GM12878 (cell line): ENCODE results near the gene SCUBE2. TPM values are rescaled to one million over a fixed set of nuclear protein-coding genes. Genes with fewer than 3 reads are reported as not detected.

ENCODE experiments used
- ATAC-seq: fragments of 200-7000 bp; cut with Tn5 transposase; 3 replicates; pipeline ENCODE4 v1.9.1; 2020; ENCODE audit warnings: mild to moderate bottlenecking, moderate library complexity
- BruUV-seq: library from RNA; stranded (reverse); fragments of 400-500 nt; replicated peaks from 2 replicates; lab custom pipeline; 2021; lab: Mats Ljungman, UMichigan
- CTCF ChIA-PET: fragments of 300-600 bp; sonication (Branson Sonifier 250); formaldehyde crosslinking; extraction: SDS; loops from one replicate; lab custom pipeline; 2021; ENCODE audit warnings: inconsistent platforms; lab: Yijun Ruan, JAX
- POLR2A ChIA-PET: fragments of 350-600 bp; formaldehyde crosslinking; extraction: SDS; loops from one replicate; lab custom pipeline; 2021; ENCODE audit warnings: inconsistent platforms; lab: Charles Lee
- RAD21 ChIA-PET: fragments of 300-600 bp; sonication (Branson Sonifier 250); formaldehyde crosslinking; loops from one replicate; lab custom pipeline; 2023; ENCODE audit warnings: antibody characterized with exemption; ENCODE audit not compliant: unreplicated experiment; lab: Charles Lee
- SMC1A ChIA-PET: fragments of 300-600 bp; sonication (Branson Sonifier 250); formaldehyde crosslinking; loops from one replicate; lab custom pipeline; 2023; ENCODE audit not compliant: unreplicated experiment, uncharacterized antibody; lab: Charles Lee
- DNase-seq: peaks from one replicate; pipeline ENCODE4 v3.0.0-alpha.2; 2011; ENCODE audit warnings: low read depth, low spot score
- FAIRE-seq: peaks from 3 replicates; lab custom pipeline; 2011; peaks lifted over from hg19 to GRCh38; lab: Jason Lieb, UNC
- H2AFZ ChIP-seq: 2 replicates; pipeline ENCODE4 v1.6.0; 2011; ENCODE audit warnings: low read depth, low read length, control low read depth; ENCODE audit not compliant: control insufficient read depth
- H3K27ac ChIP-seq: 2 replicates; pipeline ENCODE4 v1.5.1; 2011; ENCODE audit warnings: control low read depth; ENCODE audit not compliant: control insufficient read depth, insufficient read depth
- H3K27me3 ChIP-seq, 2 experiments: replicated peaks in 1 of 2; 2 replicates each; pipeline versions ENCODE4 v1.6.0 to v1.6.1; 2011; ENCODE audit warnings: low read length in 1 of 2; ENCODE audit not compliant: control insufficient read depth in 2 of 2, insufficient read depth in 2 of 2
- H3K36me3 ChIP-seq, 2 experiments: 2 replicates each; pipeline ENCODE4 v1.5.1; 2011; ENCODE audit warnings: low read length in 1 of 2; ENCODE audit not compliant: control insufficient read depth in 2 of 2, insufficient read depth in 2 of 2
- H3K4me1 ChIP-seq: 2 replicates; pipeline ENCODE4 v1.6.1; 2011; ENCODE audit warnings: mild to moderate bottlenecking, low read length, moderate library complexity, mixed read lengths; ENCODE audit not compliant: control insufficient read depth, insufficient read depth
- H3K4me2 ChIP-seq: 2 replicates; pipeline ENCODE4 v1.6.0; 2011; ENCODE audit warnings: control low read depth; ENCODE audit not compliant: control insufficient read depth, insufficient read depth
- H3K4me3 ChIP-seq: fragments of 200-600 bp; sonication (generic); 2 replicates; pipeline ENCODE4 v1.5.1; 2016
- H3K79me2 ChIP-seq: 2 replicates; pipeline ENCODE4 v1.6.0; 2011; ENCODE audit warnings: low read length; ENCODE audit not compliant: control insufficient read depth, insufficient read depth
- H3K9ac ChIP-seq: 2 replicates; pipeline ENCODE4 v1.8.0; 2011; ENCODE audit warnings: low read length, control low read depth, mixed read lengths; ENCODE audit not compliant: control insufficient read depth, insufficient read depth
- H3K9me3 ChIP-seq: replicated peaks from 3 replicates; pipeline ENCODE4 v1.5.1; 2011; ENCODE audit warnings: mild to moderate bottlenecking, low read length; ENCODE audit not compliant: control insufficient read depth, insufficient read depth
- H4K20me1 ChIP-seq: 2 replicates; pipeline ENCODE4 v1.6.0; 2011; ENCODE audit not compliant: control insufficient read depth, insufficient read depth
- ATF3 ChIP-seq: IDR thresholded peaks from 2 replicates; pipeline ENCODE4 v1.6.1; 2011; ENCODE audit warnings: low read depth, mild to moderate bottlenecking, low read length, moderate library complexity, borderline replicate concordance; ENCODE audit errors: extremely low read depth
- E2F8 ChIP-seq: fragments of 450-650 bp; IDR thresholded peaks from 2 replicates; pipeline ENCODE4 v1.6.1; 2018; ENCODE audit warnings: mild to moderate bottlenecking, low read depth, moderate library complexity; ENCODE audit not compliant: partially characterized antibody
- FOXK2 ChIP-seq: fragments of 450-650 bp; IDR thresholded peaks from 2 replicates; pipeline ENCODE4 v1.6.1; 2017; ENCODE audit warnings: mild to moderate bottlenecking, moderate library complexity
- HCFC1 ChIP-seq: fragments of 150-350 bp; IDR thresholded peaks from 2 replicates; pipeline ENCODE4 v1.6.1; 2014; ENCODE audit warnings: low read length
- HDAC6 ChIP-seq: fragments of 200-600 bp; sonication (generic); IDR thresholded peaks from one replicate; pipeline ENCODE4 v1.8.0; 2017; ENCODE audit warnings: antibody characterized with exemption; ENCODE audit not compliant: unreplicated experiment
- LARP7 ChIP-seq: fragments of 450-650 bp; IDR thresholded peaks from 2 replicates; pipeline ENCODE4 v1.6.1; 2017; ENCODE audit warnings: mild to moderate bottlenecking
- NFXL1 ChIP-seq: fragments of 450-650 bp; IDR thresholded peaks from 2 replicates; pipeline ENCODE4 v1.6.1; 2017; ENCODE audit warnings: antibody characterized with exemption, mild to moderate bottlenecking, borderline replicate concordance
- NR2F1 ChIP-seq: fragments of 450-650 bp; conservative IDR thresholded peaks from 2 replicates; pipeline ENCODE4 v1.6.1; 2017; ENCODE audit warnings: mild to moderate bottlenecking
- POU2F2 ChIP-seq: IDR thresholded peaks from 3 replicates; pipeline ENCODE4 v1.6.1; 2011; ENCODE audit warnings: low read depth, mild to moderate bottlenecking, low read length, borderline replicate concordance
- SIX5 ChIP-seq: IDR thresholded peaks from 2 replicates; pipeline ENCODE4 v1.6.1; 2011; ENCODE audit warnings: mild to moderate bottlenecking, low read depth, low read length, moderate library complexity; ENCODE audit not compliant: severe bottlenecking
- SP1 ChIP-seq: IDR thresholded peaks from one replicate; pipeline ENCODE4 v1.6.1; 2011; ENCODE audit warnings: low read depth, low read length
- STAT3 ChIP-seq: IDR thresholded peaks from 2 replicates; pipeline ENCODE4 v1.6.1; 2011; ENCODE audit warnings: low read depth, low read length, improper control_type of control experiment
- TBL1XR1 ChIP-seq: IDR thresholded peaks from 2 replicates; pipeline ENCODE4 v1.6.1; 2012; ENCODE audit warnings: low read depth, low read length, improper control_type of control experiment
- WGBS: methylation state at CpG from one replicate; pipeline ENCODE4 v1.1.6; 2016; ENCODE audit warnings: low lambda C conversion rate; ENCODE audit not compliant: insufficient replicate concordance, insufficient coverage; ENCODE audit errors: missing lambda C conversion rate; 5-methylcytosine and 5-hydroxymethylcytosine counted together
- in situ Hi-C: fragments of 300-500 bp; cut with MboI; formaldehyde crosslinking; loops from 9 replicates; pipeline ENCODE4 v1.14.3; 2018; ENCODE audit warnings: mixed read lengths
- intact Hi-C: fragments of 100-400 bp; cut with micrococcal nuclease; formaldehyde crosslinking; loops from one replicate; pipeline ENCODE4 v1.14.2; 2022; ENCODE audit not compliant: unreplicated experiment
- polyA plus RNA-seq, 11 experiments: library from polyadenylated mRNA; depleted of rRNA in 4 of 11; unstranded in 6 of 11; stranded (reverse) in 5 of 11; fragments of >200 nt; fragmentation: Nextera tagmentation in 4 of 11; fragmentation: Illumina TruSeq in 1 of 11; extraction: Ambion mirVana in 4 of 11; extraction: Trizol in 1 of 11; gene quantifications; 1 replicate in 1 of 11; 2 replicates in 10 of 11; pipeline versions ENCODE4 v1.2.1 to v1.2.3, GENCODE V29; 2011 to 2016; ENCODE audit warnings: inconsistent platforms in 2 of 11, missing spikeins in 2 of 11, low read depth in 1 of 11
- total RNA-seq, 4 experiments: library from RNA; depleted of rRNA in 3 of 4; stranded (reverse); fragments of >200 nt in 3 of 4; fragmentation: Illumina TruSeq in 1 of 4; extraction: Trizol in 1 of 4; gene quantifications; 2 replicates each; pipeline versions ENCODE4 v1.2.1 to v1.2.3, GENCODE V29; 2013 to 2021

Gene SCUBE2
- total and polyA plus RNA-seq, 10 of the 15 experiments (the other 5 are each of a cell fraction or from before 2014, with no cell fraction given), result 0.12 to 0.56 (median 0.31) TPM; not detected in 2

- DNase-seq (no peak), ATAC-seq (no peak), FAIRE-seq (no peak)
- Histone ChIP-seq H3K27ac (no peak overlapping the region), H3K4me1 (no peaks in the 10 kb centered on the region), H3K27me3 (peaks cover 0 to 4% of the 10 kb centered on the region in 2 experiments; a peak in 2 of 4 replicates), H3K4me3 (no peak overlapping the region), H4K20me1 (no peaks in the 10 kb centered on the region), H2AFZ (no peak overlapping the region), H3K79me2 (no peaks in the 10 kb centered on the region), H3K9me3 (no peaks in the 10 kb centered on the region), H3K9ac (no peak overlapping the region), H3K4me2 (no peak overlapping the region), H3K36me3 (no peaks in the 10 kb centered on the region)
- 66% methylated on average over 7 of the region's 7 CpGs for WGBS
- ChIA-PET CTCF (interaction anchor here (0.9 kb wide), 1 partner anchor 15 kb away, joined by 3 read pairs; no protein-coding TSS in a partner anchor), SMC1A (interaction anchor here (0.6 kb wide), 1 partner anchor 22 kb away, joined by 3 read pairs; no protein-coding TSS in a partner anchor), RAD21 (no interaction called here), POLR2A (interaction anchor here (0.7 kb wide), 1 partner anchor 558 kb away, joined by 5 read pairs; no protein-coding TSS in a partner anchor)
- BruUV-seq, result no TSS peak
- TF ChIP-seq NR2F1, result no peak
- TF ChIP-seq HDAC6, result no peak
- no peak for TF ChIP-seq NFXL1
- no peak for TF ChIP-seq SIX5
- no peak for TF ChIP-seq SP1
- TF ChIP-seq TBL1XR1, result no peak
- TF ChIP-seq HCFC1, result no peak
- TF ChIP-seq E2F8, result no peak
- TF ChIP-seq STAT3, result no peak
- TF ChIP-seq POU2F2, result no peak
- TF ChIP-seq ATF3, result no peak
- TF ChIP-seq FOXK2, result no peak
- TF ChIP-seq LARP7, result no peak
- in situ Hi-C loops (no loop called here), intact Hi-C loops (no loop called here)
Measured at GRCh38 chr11:9104580-9104979, 13.2 kb upstream of the SCUBE2 start.
